HUES6 (cell line): Measurements from ENCODE around the gene ERBB2.
A peak's percentile ranks its signal among the peaks of the same experiment; 100 is the strongest.

Experiments used
- H3K27ac ChIP-seq: 2 replicates; pipeline ENCODE4 v1.7.0; 2013; ENCODE audit warnings: low read depth, mild to moderate bottlenecking, low read length, inconsistent platforms
- H3K27me3 ChIP-seq: 2 replicates; pipeline ENCODE4 v1.6.1; 2013; ENCODE audit warnings: low read length; ENCODE audit not compliant: control insufficient read depth, insufficient read depth
- H3K36me3 ChIP-seq: 2 replicates; pipeline ENCODE4 v1.6.1; 2013; ENCODE audit warnings: low read length; ENCODE audit not compliant: control insufficient read depth, insufficient read depth
- H3K4me1 ChIP-seq: 2 replicates; pipeline ENCODE4 v1.6.1; 2013; ENCODE audit warnings: low read length; ENCODE audit not compliant: control insufficient read depth, insufficient read depth
- H3K4me3 ChIP-seq: 2 replicates; pipeline ENCODE4 v1.5.1; 2013; ENCODE audit warnings: low read depth, low read length
- H3K9ac ChIP-seq: one replicate; pipeline ENCODE4 v1.6.1; 2013; ENCODE audit warnings: mild to moderate bottlenecking, low read length
- H3K9me3 ChIP-seq: 2 replicates; pipeline ENCODE4 v1.6.1; 2013; ENCODE audit warnings: low read depth, low read length; ENCODE audit not compliant: control insufficient read depth, insufficient read depth

The ERBB2 gene

DNA sequence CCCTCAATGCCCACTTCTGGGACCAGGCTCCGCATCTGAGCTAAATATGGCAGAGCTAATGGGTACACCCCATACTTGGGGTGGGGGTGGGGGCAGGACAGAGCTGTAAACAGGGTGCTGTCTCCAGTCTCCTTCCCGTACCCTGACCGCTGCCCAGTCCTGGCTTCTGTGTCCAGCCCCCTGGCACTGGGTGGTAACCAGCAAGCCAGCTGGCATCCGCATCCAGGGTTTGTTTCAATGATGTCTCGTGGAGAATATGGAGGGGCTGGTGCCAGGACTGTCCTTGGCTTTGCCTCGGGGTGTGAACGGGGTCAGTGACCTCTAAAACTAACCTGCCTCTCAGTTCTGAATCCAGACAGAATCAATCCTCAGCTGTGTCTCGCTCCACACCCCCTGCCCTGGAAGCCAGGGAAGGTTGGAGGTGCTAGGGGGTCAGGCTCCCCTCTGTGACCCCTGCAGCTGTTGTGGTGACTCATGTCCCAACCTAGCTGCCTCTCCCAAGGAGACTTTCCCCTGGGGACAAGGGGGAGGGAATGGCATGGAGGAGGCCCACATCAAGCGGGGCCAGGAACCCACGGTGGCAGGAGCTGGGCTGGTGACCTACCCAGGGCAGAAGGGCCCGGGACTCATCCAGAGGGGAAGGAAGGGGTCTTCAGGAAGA, 33.1 kb upstream of the ERBB2 start:
- Histone ChIP-seq H3K27me3 (peaks cover 40% of the 10 kb centered on the region), H3K4me1 (peaks cover 49% of the 10 kb centered on the region), H3K9ac (no peak overlapping the region), H3K36me3 (peaks cover 3% of the 10 kb centered on the region; the same call in 1 of the 2 replicates), H3K27ac (no peak overlapping the region), H3K4me3 (peak overlapping the region; percentile 64), H3K9me3 (no peaks in the 10 kb centered on the region)

DNA sequence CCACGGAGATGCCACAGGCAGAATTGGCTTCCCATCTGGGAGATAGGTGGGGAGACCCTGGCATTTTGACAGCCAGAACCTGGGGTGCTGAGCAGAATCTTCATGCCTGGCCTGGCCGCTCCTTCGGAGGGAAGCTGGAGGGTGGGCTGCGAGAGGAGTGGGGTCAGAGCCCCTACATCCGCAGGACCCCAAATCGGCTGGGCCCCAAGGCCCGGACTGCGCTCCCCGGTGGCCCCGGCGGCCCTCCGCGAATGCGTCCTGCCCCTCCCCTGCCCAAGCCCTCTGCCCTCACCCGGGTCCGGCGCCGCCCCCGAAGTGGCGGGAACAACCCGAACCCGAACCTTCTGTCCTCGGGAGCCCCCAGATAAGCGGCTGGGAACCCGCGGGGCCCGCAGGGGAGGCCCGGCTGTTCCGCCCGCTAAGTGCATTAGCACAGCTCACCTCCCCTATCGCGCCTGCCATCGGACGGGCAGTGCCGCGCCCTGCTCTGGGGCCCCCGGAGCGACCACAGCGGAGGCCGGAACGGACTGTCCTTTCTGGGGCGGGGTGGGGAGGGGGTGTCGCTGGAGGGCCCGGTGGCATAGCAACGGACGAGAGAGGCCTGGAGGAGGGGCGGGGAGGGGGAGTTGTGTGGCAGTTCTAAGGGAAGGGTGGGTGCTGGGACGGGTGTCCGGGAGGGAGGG, 32.5 kb upstream of the ERBB2 start:
- no peaks in the 10 kb centered on the region for H3K9me3 ChIP-seq
- peaks cover 51% of the 10 kb centered on the region for H3K4me1 ChIP-seq
- H3K36me3 ChIP-seq, result no peaks in the 10 kb centered on the region
- peak overlapping the region; percentile 64 for H3K4me3 ChIP-seq
- H3K27ac ChIP-seq, result no peak overlapping the region
- no peak overlapping the region for H3K9ac ChIP-seq
- peaks cover 40% of the 10 kb centered on the region for H3K27me3 ChIP-seq

DNA sequence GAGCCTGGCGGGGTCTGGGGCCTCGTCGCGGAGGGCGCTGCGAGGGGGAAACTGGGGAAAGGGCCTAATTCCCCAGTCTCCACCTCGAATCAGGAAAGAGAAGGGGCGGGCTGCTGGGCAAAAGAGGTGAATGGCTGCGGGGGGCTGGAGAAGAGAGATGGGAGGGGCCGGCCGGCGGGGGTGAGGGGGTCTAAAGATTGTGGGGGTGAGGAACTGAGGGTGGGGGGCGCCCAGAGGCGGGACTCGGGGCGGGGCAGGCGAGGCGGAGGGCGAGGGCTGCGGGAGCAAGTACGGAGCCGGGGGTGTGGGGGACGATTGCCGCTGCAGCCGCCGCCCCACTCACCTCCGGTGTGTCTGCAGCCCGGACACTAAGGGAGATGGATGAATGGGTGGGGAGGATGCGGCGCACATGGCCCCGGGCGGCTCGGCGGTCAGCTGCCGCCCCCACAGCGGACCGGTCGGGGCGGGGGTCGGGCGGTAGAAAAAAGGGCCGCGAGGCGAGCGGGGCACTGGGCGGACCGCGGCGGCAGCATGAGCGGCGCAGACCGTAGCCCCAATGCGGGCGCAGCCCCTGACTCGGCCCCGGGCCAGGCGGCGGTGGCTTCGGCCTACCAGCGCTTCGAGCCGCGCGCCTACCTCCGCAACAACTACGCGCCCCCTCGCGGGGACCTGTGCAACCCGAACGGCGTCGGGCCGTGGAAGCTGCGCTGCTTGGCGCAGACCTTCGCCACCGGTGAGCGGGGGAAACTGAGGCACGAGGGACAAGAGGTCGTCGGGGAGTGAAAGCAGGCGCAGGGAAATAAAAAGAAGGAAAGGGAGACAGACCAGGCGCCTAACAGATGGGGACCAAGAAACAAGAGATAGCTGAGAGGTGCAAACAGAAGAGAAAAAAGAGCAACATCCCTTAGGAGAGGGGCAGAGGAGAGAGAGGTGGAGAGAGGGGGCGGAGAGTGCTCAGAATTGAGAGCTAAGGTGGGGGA, 31.6 kb upstream of the ERBB2 start, which contains the start of gene PNMT:
Gene PNMT, plus strand, starts transcription at position 509 of the 980 bp plus-strand sequence. Its CDS starts 23 bp downstream, at position 532.
- H3K9ac ChIP-seq, result peak within 1 kb of the TSS; percentile 14
- peak within 1 kb of the TSS; percentile 64 for H3K4me3 ChIP-seq
- H3K9me3 ChIP-seq, result no peaks in the 10 kb centered on the region

DNA sequence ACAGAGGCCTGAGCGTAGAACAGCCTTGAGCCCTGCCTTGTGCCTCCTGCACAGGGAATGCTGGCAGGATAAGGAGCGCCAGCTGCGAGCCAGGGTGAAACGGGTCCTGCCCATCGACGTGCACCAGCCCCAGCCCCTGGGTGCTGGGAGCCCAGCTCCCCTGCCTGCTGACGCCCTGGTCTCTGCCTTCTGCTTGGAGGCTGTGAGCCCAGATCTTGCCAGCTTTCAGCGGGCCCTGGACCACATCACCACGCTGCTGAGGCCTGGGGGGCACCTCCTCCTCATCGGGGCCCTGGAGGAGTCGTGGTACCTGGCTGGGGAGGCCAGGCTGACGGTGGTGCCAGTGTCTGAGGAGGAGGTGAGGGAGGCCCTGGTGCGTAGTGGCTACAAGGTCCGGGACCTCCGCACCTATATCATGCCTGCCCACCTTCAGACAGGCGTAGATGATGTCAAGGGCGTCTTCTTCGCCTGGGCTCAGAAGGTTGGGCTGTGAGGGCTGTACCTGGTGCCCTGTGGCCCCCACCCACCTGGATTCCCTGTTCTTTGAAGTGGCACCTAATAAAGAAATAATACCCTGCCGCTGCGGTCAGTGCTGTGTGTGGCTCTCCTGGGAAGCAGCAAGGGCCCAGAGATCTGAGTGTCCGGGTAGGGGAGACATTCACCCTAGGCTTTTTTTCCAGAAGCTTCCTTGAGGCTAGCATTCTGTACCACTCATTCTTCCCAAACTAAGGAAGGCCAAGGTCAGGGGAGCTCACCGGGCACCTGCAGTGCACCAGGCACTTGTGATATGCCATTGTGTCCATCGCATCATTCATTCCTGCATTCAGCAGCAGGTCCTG, 29.7 kb upstream of the ERBB2 start:
- no peak overlapping the region for H3K27ac ChIP-seq
- H3K9ac ChIP-seq, result no peak overlapping the region
- peaks cover 40% of the 10 kb centered on the region for H3K27me3 ChIP-seq
- no peak overlapping the region for H3K4me3 ChIP-seq
- H3K4me1 ChIP-seq, result peaks cover 37% of the 10 kb centered on the region
- no peaks in the 10 kb centered on the region for H3K36me3 ChIP-seq
- H3K9me3 ChIP-seq, result no peaks in the 10 kb centered on the region

More for the DNA sequence above, 31.6 kb upstream of the ERBB2 start, which contains the start of gene PNMT:
- Histone ChIP-seq H3K36me3 (no peaks in the 10 kb centered on the region), H3K27ac (no peak within 1 kb of the TSS), H3K27me3 (peaks cover 40% of the 10 kb centered on the region), H3K4me1 (peaks cover 43% of the 10 kb centered on the region)

DNA sequence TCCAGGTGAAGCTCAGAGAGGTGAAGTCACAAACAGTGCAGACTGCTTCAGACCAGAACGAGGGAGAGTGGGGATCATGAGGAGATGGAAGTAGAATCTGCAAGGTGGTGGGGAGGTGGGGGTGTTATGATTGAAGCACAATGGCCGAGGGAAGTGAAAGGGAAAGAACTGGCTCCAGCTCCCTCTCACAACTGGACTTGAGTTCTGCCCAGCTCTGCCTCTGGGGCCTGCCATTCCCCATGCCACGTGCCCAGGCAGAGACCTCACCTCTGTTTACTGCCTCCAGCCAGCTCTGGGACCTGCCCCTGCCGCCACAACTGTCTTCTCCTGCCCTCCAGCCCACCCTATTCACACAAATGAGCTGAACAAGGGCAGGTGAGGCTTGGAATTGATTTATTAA, 29.1 kb upstream of the ERBB2 start:
- Histone ChIP-seq H3K27ac (no peak overlapping the region), H3K36me3 (no peaks in the 10 kb centered on the region), H3K9ac (no peak overlapping the region), H3K4me3 (no peak overlapping the region), H3K4me1 (peaks cover 36% of the 10 kb centered on the region), H3K27me3 (peaks cover 38% of the 10 kb centered on the region), H3K9me3 (no peaks in the 10 kb centered on the region)

DNA sequence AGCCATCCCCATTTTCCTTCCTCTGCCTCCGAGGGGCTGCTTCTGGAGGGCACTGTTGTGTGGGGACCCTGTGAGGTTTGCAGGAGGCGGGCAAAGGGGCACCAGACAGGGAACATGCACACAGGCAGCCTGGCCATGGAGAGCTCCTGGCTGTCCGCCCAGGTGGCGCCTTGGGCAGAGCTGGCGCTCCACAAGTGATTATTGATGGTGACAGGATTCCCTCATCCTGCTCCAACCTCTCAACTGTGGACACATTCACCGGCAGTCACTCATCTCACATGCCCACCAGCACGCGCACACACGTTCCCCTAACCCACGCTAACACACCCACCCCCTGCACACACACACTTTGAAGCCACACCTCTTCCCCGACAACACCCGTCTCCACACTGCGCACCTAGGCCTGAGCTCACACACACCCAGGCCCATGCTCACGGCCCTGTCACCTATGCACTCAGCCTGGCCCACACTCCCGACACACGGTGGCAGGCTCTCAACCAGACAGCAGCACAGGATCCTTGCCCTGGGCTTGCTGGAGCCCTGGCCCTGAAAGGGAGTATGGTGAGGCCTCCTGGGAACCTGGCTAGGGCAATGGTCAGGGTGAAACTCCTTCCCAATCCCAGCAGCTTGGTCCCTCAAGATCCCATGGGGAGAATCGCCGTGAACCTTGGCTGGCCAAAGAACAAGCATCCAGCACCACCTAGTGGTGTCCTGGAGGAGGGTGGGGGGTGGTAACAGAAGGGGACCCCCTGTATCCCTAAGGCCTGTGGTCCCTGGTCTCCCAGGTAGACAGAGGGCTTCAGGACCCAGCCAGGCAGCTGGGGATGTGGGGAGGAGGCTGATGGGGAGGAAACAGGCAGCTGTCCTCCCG, 28.0 kb upstream of the ERBB2 start:
- H3K9ac ChIP-seq, result no peak overlapping the region
- H3K4me1 ChIP-seq, result peaks cover 28% of the 10 kb centered on the region
- no peak overlapping the region for H3K27ac ChIP-seq
- H3K9me3 ChIP-seq, result no peaks in the 10 kb centered on the region
- no peak overlapping the region for H3K4me3 ChIP-seq
- H3K27me3 ChIP-seq, result peaks cover 26% of the 10 kb centered on the region
- H3K36me3 ChIP-seq, result peaks cover 4% of the 10 kb centered on the region; the same call in 1 of the 2 replicates

DNA sequence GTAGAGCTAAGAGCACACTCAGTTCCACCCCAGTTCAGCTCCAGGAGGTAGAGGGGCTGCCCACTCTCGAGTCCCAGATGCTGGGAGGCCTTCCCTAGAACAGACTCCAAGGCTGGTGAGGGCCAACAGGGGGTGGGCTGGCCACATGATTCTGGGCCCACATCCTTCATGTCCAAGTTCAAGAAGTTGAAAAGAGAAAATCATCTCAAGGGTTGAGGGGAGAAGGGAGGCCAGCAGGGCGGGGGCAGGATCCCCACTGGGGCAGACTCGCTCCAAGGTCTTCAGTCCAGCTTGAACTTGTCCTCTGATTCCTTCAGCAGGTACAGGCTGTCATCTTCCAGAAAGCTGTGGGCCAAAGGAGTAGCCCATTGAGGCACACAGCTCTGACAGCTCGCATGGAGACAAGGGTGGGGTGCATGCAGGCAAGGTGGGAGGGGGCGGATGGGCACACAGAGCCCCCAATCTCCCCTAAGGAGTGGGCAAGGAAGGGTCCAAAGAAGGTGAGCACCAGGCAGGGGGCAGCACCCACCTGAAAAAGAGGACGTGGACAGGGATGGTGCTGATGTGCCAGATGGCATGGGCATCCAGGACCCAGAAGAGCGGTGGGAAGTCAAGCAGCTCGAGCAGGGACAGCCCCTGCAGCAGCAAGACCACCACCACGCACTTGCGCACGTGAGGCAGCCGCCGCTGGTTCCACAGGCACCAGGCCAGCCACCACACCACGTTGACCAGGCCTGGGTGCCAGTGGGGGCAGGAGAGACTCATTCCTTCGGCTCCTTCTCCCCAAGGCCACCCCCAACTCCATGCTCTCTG, 27.1 kb upstream of the ERBB2 start:
- Histone ChIP-seq H3K9ac (no peak overlapping the region), H3K27me3 (peaks cover 18% of the 10 kb centered on the region), H3K27ac (no peak overlapping the region), H3K4me1 (peaks cover 23% of the 10 kb centered on the region), H3K36me3 (peaks cover 6% of the 10 kb centered on the region; the same call in 1 of the 2 replicates), H3K4me3 (no peak overlapping the region), H3K9me3 (no peaks in the 10 kb centered on the region)

DNA sequence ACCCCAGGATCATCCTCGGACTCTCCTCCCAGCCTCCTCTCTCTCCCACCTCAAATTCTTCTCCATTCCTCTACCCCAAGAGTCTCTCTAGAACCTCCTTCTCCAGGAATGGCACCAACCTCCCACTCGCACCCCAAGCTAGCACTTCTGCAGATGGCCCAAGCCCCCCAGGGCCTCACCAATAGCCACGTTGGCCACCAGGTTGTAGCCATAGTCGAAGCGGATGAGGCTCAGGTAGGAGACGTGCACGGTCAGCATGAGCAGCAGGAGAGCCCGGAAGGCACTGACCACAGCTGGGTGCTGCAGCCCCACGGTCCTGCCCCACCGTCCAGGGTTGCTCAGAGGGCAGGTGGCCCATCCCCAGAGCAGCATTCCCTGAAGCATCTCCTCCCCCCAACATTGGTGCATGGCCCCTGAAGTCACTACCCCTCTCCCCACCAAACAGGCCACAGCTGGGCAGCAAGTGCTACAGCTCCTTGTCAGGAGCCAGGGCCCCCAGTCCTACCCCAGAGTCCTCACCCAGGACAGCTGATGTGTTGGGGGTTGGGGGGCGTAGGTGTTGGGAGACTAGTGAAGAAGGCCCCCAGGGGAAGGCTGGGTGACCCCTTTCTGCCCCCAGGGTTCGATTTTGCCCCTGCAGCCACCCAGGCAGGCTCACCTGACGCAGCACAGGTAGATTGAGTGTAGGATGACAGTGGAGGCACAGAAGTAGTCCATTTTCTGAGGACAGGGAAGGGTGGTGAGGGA, 26.4 kb upstream of the ERBB2 start:
- Histone ChIP-seq H3K27me3 (peaks cover 13% of the 10 kb centered on the region), H3K36me3 (peaks cover 6% of the 10 kb centered on the region; the same call in 1 of the 2 replicates), H3K9me3 (no peaks in the 10 kb centered on the region), H3K27ac (no peak overlapping the region), H3K9ac (no peak overlapping the region), H3K4me1 (peaks cover 26% of the 10 kb centered on the region), H3K4me3 (no peak overlapping the region)
